Measurements from ENCODE around the gene RGS14. TPM values are rescaled to one million over a fixed set of nuclear protein-coding genes. Genes with fewer than 3 reads are reported as not detected.

Gene RGS14
- total and polyA plus RNA-seq, 3 donors from 2014 or later = 25.3 to 40.5 (median 39.2) TPM

GRCh38 chr5:177313561-177314259 lies 44.0 kb upstream of the RGS14 start:
- intact Hi-C loops (cut with DNase I; ENCODE audit: low total_unique reads) = no loop called here
- TF ChIP-seq CTCF (IDR thresholded peaks at IDR 0.05) (no peak), POLR2A (IDR thresholded peaks at IDR 0.05) (no peak)
- Histone ChIP-seq H3K4me3 (no peak overlapping the region), H3K4me1 (peaks cover 28% of the 10 kb centered on the region), H3K36me3 (ENCODE audit: low read depth, missing control alignments) (no peaks in the 10 kb centered on the region), H3K27me3 (no peaks in the 10 kb centered on the region), H3K27ac (no peak overlapping the region), H3K9me3 (no peaks in the 10 kb centered on the region)
- WGBS, 2 donors = 91 to 93% methylated on average over 15 of the region's 15 CpGs
- DNase-seq = no peak

- H3K9me3 ChIP-seq = no peaks in the 10 kb centered on the region
- H3K27ac ChIP-seq = no peak overlapping the region
- no peaks in the 10 kb centered on the region for H3K36me3 ChIP-seq (ENCODE audit: low read depth, missing control alignments)
- DNase-seq = peak; percentile 50
- no peaks in the 10 kb centered on the region for H3K27me3 ChIP-seq
- WGBS, 2 donors = 50 to 53% methylated on average over 11 to 18 of the region's 18 CpGs
- peaks cover 28% of the 10 kb centered on the region for H3K4me1 ChIP-seq
- TF ChIP-seq POLR2A (IDR thresholded peaks at IDR 0.05) (no peak), CTCF (IDR thresholded peaks at IDR 0.05) (no peak)
- H3K4me3 ChIP-seq = no peak overlapping the region
- intact Hi-C loops (cut with DNase I; ENCODE audit: low total_unique reads) = no loop called here
Observed at GRCh38 chr5:177314376-177315342, 43.1 kb upstream of the RGS14 start.

GRCh38 chr5:177315411-177315810 lies 42.3 kb upstream of the RGS14 start:
- Histone ChIP-seq H3K4me3 (no peak overlapping the region), H3K27ac (no peak overlapping the region), H3K4me1 (peaks cover 28% of the 10 kb centered on the region), H3K27me3 (no peaks in the 10 kb centered on the region), H3K36me3 (ENCODE audit: low read depth, missing control alignments) (no peaks in the 10 kb centered on the region), H3K9me3 (no peaks in the 10 kb centered on the region)
- 70 to 86% methylated on average over 2 to 7 of the region's 7 CpGs for WGBS, 2 donors
- DNase-seq = no peak
- TF ChIP-seq POLR2A (IDR thresholded peaks at IDR 0.05) = no peak
- no peak for TF ChIP-seq CTCF (IDR thresholded peaks at IDR 0.05)
- intact Hi-C loops (cut with DNase I; ENCODE audit: low total_unique reads) = no loop called here

GRCh38 chr5:177316005-177316404 lies 41.7 kb upstream of the RGS14 start:
- H3K4me1 ChIP-seq = peaks cover 24% of the 10 kb centered on the region
- no peak overlapping the region for H3K4me3 ChIP-seq
- no peak for DNase-seq
- H3K27ac ChIP-seq = no peak overlapping the region
- TF ChIP-seq CTCF (IDR thresholded peaks at IDR 0.05) = no peak
- TF ChIP-seq POLR2A (IDR thresholded peaks at IDR 0.05) = no peak
- no peaks in the 10 kb centered on the region for H3K9me3 ChIP-seq
- H3K36me3 ChIP-seq (ENCODE audit: low read depth, missing control alignments) = no peaks in the 10 kb centered on the region
- 78 to 98% methylated on average over 3 of the region's 3 CpGs for WGBS, 2 donors
- intact Hi-C loops (cut with DNase I; ENCODE audit: low total_unique reads) = no loop called here
- no peaks in the 10 kb centered on the region for H3K27me3 ChIP-seq

Data from testis (tissue), 3 donors.